Sigmoid colon (tissue), 4 donors: ENCODE measurements around the gene MUC3A.

Source experiments
- CTCF ChIP-seq, 4 experiments: fragments of 450-650 bp in 3 of 4; fragments of 200-600 bp in 1 of 4; IDR thresholded peaks; one replicate each; pipeline ENCODE4 v1.5.1; 2016 to 2019; ENCODE audit warnings: antibody characterized with exemption in 4 of 4, mild to moderate bottlenecking in 3 of 4, moderate library complexity in 2 of 4
- EP300 ChIP-seq, 4 donors: sonication (generic); formaldehyde crosslinking; IDR thresholded peaks; one replicate each; pipeline ENCODE4 v1.6.1; 2017; ENCODE audit warnings: antibody characterized with exemption in 4 of 4
- POLR2A ChIP-seq, 2 donors: fragments of 450-650 bp; IDR thresholded peaks; one replicate each; pipeline ENCODE4 v1.6.1; 2016; ENCODE audit warnings: antibody characterized with exemption in 2 of 2, mild to moderate bottlenecking in 2 of 2, moderate library complexity in 2 of 2
- POLR2AphosphoS5 ChIP-seq, 4 donors: sonication (generic); formaldehyde crosslinking; IDR thresholded peaks; one replicate each; pipeline ENCODE4 v1.6.1; 2017; ENCODE audit warnings: antibody characterized with exemption in 4 of 4

GRCh38 chr7:100969066-100969615, 19.8 kb downstream of the MUC3A start, which contains the start of gene MUC12:
- TF ChIP-seq CTCF (IDR thresholded peaks at IDR 0.05) (no peak), POLR2AphosphoS5 (IDR thresholded peaks at IDR 0.05) (no peak), EP300 (IDR thresholded peaks at IDR 0.05) (no peak), POLR2A (IDR thresholded peaks at IDR 0.05) (no peak)
